Calu3 (cell line): Measurements from ENCODE around the gene ZNF787. TPM values are rescaled to one million over a fixed set of nuclear protein-coding genes. Genes with fewer than 3 reads are reported as not detected.

Experiments
- BruUV-seq: library from RNA; stranded (reverse); fragments of 400-500 nt; replicated peaks from 2 replicates; lab custom pipeline; 2021; lab: Mats Ljungman, UMichigan
- CTCF ChIA-PET: fragments of 300-600 bp; sonication (Branson Sonifier 250); formaldehyde crosslinking; loops from one replicate; lab custom pipeline; 2022; ENCODE audit warnings: antibody characterized with exemption; lab: Charles Lee
- DNase-seq: peaks from one replicate; pipeline ENCODE4 v3.0.0; 2022
- H3K27ac Mint-ChIP-seq: one replicate; pipeline ENCODE4 v1.8.0; 2022; ENCODE audit warnings: mixed read lengths; ENCODE audit not compliant: unreplicated experiment
- H3K27me3 Mint-ChIP-seq: one replicate; pipeline ENCODE4 v1.8.0; 2022; ENCODE audit warnings: mixed read lengths; ENCODE audit not compliant: unreplicated experiment
- H3K36me3 Mint-ChIP-seq: one replicate; pipeline ENCODE4 v1.8.0; 2022; ENCODE audit warnings: mild to moderate bottlenecking, moderate library complexity, mixed read lengths; ENCODE audit not compliant: insufficient read depth, unreplicated experiment
- H3K4me1 Mint-ChIP-seq: one replicate; pipeline ENCODE4 v1.8.0; 2022; ENCODE audit warnings: mild to moderate bottlenecking, low read depth, mixed read lengths; ENCODE audit not compliant: unreplicated experiment
- H3K4me3 Mint-ChIP-seq: one replicate; pipeline ENCODE4 v1.8.0; 2022; ENCODE audit warnings: mild to moderate bottlenecking, low read depth, moderate library complexity, mixed read lengths; ENCODE audit not compliant: unreplicated experiment
- H3K9me3 Mint-ChIP-seq: one replicate; pipeline ENCODE4 v1.8.0; 2022; ENCODE audit warnings: low read depth, mixed read lengths; ENCODE audit not compliant: unreplicated experiment
- CTCF ChIP-seq: fragments of 200-600 bp; IDR thresholded peaks from one replicate; pipeline ENCODE4 v1.8.0; 2022; ENCODE audit warnings: antibody characterized with exemption; ENCODE audit not compliant: unreplicated experiment
- intact Hi-C: fragments of 100-400 bp; cut with micrococcal nuclease; formaldehyde crosslinking; loops from one replicate; pipeline ENCODE4 v1.10.0; 2022; ENCODE audit not compliant: unreplicated experiment
- total RNA-seq: library from RNA; stranded (reverse); gene quantifications from 2 replicates; pipeline ENCODE4 v1.2.3, GENCODE V29; 2022

ZNF787 gene
- total RNA-seq, 1 experiment from 2014 or later = 68.5 TPM

GRCh38 chr19:56086671-56087430, 34.2 kb downstream of the ZNF787 start:
- Mint-ChIP-seq H3K4me1 (peaks cover 14% of the 10 kb centered on the region), H3K27ac (no peak overlapping the region), H3K9me3 (no peaks in the 10 kb centered on the region), H3K27me3 (no peaks in the 10 kb centered on the region), H3K36me3 (peaks cover 62% of the 10 kb centered on the region), H3K4me3 (no peak overlapping the region)
- CTCF ChIA-PET = interaction anchor here (0.7 kb wide), 1 partner anchor 228 kb away, joined by 4 read pairs; the partner anchor contains the start of gene ZSCAN5A
- no peak for DNase-seq
- TF ChIP-seq CTCF = no peak
- intact Hi-C loops = no loop called here
- no TSS peak for BruUV-seq

- CTCF ChIA-PET = no interaction called here
- peak overlapping the region; percentile 53 for H3K27ac Mint-ChIP-seq
These were observed 35.4 kb downstream of the ZNF787 start for GRCh38 chr19:56085571-56086275.

GRCh38 chr19:56084835-56085536, 36.1 kb downstream of the ZNF787 start:
- no peaks in the 10 kb centered on the region for H3K9me3 Mint-ChIP-seq
- peaks cover 9% of the 10 kb centered on the region for H3K4me1 Mint-ChIP-seq
- no peak for TF ChIP-seq CTCF
- no peak overlapping the region for H3K4me3 Mint-ChIP-seq
- H3K27me3 Mint-ChIP-seq = no peaks in the 10 kb centered on the region
- peaks cover 57% of the 10 kb centered on the region for H3K36me3 Mint-ChIP-seq
- intact Hi-C loops = no loop called here
- CTCF ChIA-PET = interaction anchor here (0.7 kb wide), 1 partner anchor 22 kb away, joined by 3 read pairs; no protein-coding TSS in a partner anchor
- no TSS peak for BruUV-seq
- H3K27ac Mint-ChIP-seq = peak overlapping the region; percentile 46
- no peak for DNase-seq

More at GRCh38 chr19:56085571-56086275, 35.4 kb downstream of the ZNF787 start:
- intact Hi-C loops = no loop called here
- peaks cover 62% of the 10 kb centered on the region for H3K36me3 Mint-ChIP-seq
- no peak overlapping the region for H3K4me3 Mint-ChIP-seq
- TF ChIP-seq CTCF = no peak
- BruUV-seq = no TSS peak
- H3K4me1 Mint-ChIP-seq = peaks cover 11% of the 10 kb centered on the region
- no peaks in the 10 kb centered on the region for H3K9me3 Mint-ChIP-seq
- no peak for DNase-seq
- H3K27me3 Mint-ChIP-seq = no peaks in the 10 kb centered on the region

GRCh38 chr19:56083668-56084067, 37.4 kb downstream of the ZNF787 start:
- peaks cover 46% of the 10 kb centered on the region for H3K36me3 Mint-ChIP-seq
- H3K4me1 Mint-ChIP-seq = peaks cover 9% of the 10 kb centered on the region
- no peak for DNase-seq
- CTCF ChIA-PET = no interaction called here
- BruUV-seq = no TSS peak
- H3K27ac Mint-ChIP-seq = no peak overlapping the region
- H3K27me3 Mint-ChIP-seq = no peaks in the 10 kb centered on the region
- intact Hi-C loops = no loop called here
- H3K9me3 Mint-ChIP-seq = no peaks in the 10 kb centered on the region
- no peak for TF ChIP-seq CTCF
- H3K4me3 Mint-ChIP-seq = no peak overlapping the region
